Measurements from ENCODE around the gene EIPR1.

GRCh38 chr2:3203497-3204019 lies 174.1 kb downstream of the EIPR1 start:
- TF ChIP-seq USF2 (IDR thresholded peaks at IDR 0.05) (no peak), CTCF (IDR thresholded peaks at IDR 0.05) (no peak), NPAS2 (CRISPR knock-in tag; IDR thresholded peaks at IDR 0.05; ENCODE audit: borderline replicate concordance) (no peak), MAX (IDR thresholded peaks at IDR 0.05) (no peak), CEBPB (IDR thresholded peaks at IDR 0.05) (no peak), JUNB (IDR thresholded peaks at IDR 0.05) (no peak)
